ENCODE measurements around the gene UGT1A4.

UGT1A4 gene

DNA sequence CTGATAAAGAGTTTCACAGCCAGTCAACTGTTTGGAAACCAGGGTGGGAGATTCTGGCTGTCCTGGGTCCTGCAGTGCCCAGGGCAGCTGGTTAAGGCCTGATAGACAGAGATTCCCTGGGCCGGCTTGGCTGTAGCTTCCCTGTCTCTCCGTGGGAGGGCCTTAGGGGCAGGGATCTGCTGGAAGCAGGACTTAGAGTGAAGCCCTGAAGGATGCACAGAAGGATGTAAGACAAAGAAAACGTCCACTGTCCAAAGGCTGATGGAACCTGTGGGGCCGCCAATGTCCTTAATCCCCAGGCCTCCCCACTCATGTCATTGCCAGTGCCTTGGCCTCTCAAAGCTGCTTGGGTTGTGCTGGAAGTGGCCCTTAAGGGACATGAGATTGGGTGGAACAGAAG is 92.6 kb downstream of the UGT1A4 start:
- Histone ChIP-seq H3K36me3 (ENCODE audit: control insufficient read depth, low read length) (no peaks in the 10 kb centered on the region), H3K4me2 (ENCODE audit: low read length) (no peak overlapping the region), H3K4me1 (ENCODE audit: control insufficient read depth, low read length) (no peaks in the 10 kb centered on the region), H3K27ac (ENCODE audit: low read depth, low read length) (no peak overlapping the region), H3K4me3 (ENCODE audit: low read length) (no peak overlapping the region), H3K79me2 (ENCODE audit: control insufficient read depth, low read length) (no peaks in the 10 kb centered on the region), H3F3A (ENCODE audit: control insufficient read depth, insufficient read depth) (no peaks in the 10 kb centered on the region), H3K27me3 (ENCODE audit: control insufficient read depth, low read length) (peaks cover 10% of the 10 kb centered on the region), H3K9me2 (replicated peaks; ENCODE audit: control insufficient read depth, low read length) (no peaks in the 10 kb centered on the region), H3K9me3 (ENCODE audit: control insufficient read depth, insufficient read depth, low read length) (peaks cover 5% of the 10 kb centered on the region; the same call in 1 of the 2 replicates), H4K20me1 (ENCODE audit: control insufficient read depth, insufficient read depth, low read depth, low read length) (no peaks in the 10 kb centered on the region)
- TF ChIP-seq EZH2phosphoT487 (IDR thresholded peaks at IDR 0.05; ENCODE audit: borderline replicate concordance, low read length) = no peak
- TF ChIP-seq, protein P1, sequence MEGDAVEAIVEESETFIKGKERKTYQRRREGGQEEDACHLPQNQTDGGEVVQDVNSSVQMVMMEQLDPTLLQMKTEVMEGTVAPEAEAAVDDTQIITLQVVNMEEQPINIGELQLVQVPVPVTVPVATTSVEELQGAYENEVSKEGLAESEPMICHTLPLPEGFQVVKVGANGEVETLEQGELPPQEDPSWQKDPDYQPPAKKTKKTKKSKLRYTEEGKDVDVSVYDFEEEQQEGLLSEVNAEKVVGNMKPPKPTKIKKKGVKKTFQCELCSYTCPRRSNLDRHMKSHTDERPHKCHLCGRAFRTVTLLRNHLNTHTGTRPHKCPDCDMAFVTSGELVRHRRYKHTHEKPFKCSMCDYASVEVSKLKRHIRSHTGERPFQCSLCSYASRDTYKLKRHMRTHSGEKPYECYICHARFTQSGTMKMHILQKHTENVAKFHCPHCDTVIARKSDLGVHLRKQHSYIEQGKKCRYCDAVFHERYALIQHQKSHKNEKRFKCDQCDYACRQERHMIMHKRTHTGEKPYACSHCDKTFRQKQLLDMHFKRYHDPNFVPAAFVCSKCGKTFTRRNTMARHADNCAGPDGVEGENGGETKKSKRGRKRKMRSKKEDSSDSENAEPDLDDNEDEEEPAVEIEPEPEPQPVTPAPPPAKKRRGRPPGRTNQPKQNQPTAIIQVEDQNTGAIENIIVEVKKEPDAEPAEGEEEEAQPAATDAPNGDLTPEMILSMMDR (IDR thresholded peaks at IDR 0.05; ENCODE audit: low read depth, low read length, poor library complexity, severe bottlenecking) = no peak

DNA sequence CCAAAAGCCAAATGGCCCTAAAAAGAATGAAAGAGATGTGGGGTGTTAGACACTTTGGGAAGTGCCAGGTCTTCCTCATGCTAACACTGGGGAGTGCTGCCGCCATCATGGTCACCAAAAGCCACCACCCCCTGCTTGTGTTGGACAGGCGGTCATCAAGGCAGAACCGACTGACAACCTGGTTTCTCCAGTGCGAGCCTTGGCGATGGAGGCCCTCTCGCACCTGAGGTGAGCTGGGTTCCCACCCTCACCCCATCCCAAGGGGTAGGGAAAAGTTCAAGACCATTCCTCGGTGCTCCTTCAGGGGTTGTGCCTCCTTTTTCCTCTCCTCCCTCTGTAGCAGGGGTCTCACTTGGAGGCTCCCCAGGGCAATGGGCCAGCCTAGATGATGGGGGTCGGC is 93.2 kb downstream of the UGT1A4 start:
- Histone ChIP-seq H3K4me2 (ENCODE audit: low read length) (no peak overlapping the region), H3K9me2 (replicated peaks; ENCODE audit: control insufficient read depth, low read length) (no peaks in the 10 kb centered on the region), H3K27ac (ENCODE audit: low read depth, low read length) (no peak overlapping the region), H3K4me3 (ENCODE audit: low read length) (no peak overlapping the region), H3K36me3 (ENCODE audit: control insufficient read depth, low read length) (no peaks in the 10 kb centered on the region), H4K20me1 (ENCODE audit: control insufficient read depth, insufficient read depth, low read depth, low read length) (no peaks in the 10 kb centered on the region), H3K27me3 (ENCODE audit: control insufficient read depth, low read length) (peaks cover 10% of the 10 kb centered on the region), H3K4me1 (ENCODE audit: control insufficient read depth, low read length) (no peaks in the 10 kb centered on the region), H3K9me3 (ENCODE audit: control insufficient read depth, insufficient read depth, low read length) (peaks cover 5% of the 10 kb centered on the region; the same call in 1 of the 2 replicates), H3F3A (ENCODE audit: control insufficient read depth, insufficient read depth) (no peaks in the 10 kb centered on the region), H3K79me2 (ENCODE audit: control insufficient read depth, low read length) (no peaks in the 10 kb centered on the region)
- TF ChIP-seq, protein P1 (IDR thresholded peaks at IDR 0.05; ENCODE audit: low read depth, low read length, poor library complexity, severe bottlenecking) = no peak
- no peak for TF ChIP-seq EZH2phosphoT487 (IDR thresholded peaks at IDR 0.05; ENCODE audit: borderline replicate concordance, low read length)

DNA sequence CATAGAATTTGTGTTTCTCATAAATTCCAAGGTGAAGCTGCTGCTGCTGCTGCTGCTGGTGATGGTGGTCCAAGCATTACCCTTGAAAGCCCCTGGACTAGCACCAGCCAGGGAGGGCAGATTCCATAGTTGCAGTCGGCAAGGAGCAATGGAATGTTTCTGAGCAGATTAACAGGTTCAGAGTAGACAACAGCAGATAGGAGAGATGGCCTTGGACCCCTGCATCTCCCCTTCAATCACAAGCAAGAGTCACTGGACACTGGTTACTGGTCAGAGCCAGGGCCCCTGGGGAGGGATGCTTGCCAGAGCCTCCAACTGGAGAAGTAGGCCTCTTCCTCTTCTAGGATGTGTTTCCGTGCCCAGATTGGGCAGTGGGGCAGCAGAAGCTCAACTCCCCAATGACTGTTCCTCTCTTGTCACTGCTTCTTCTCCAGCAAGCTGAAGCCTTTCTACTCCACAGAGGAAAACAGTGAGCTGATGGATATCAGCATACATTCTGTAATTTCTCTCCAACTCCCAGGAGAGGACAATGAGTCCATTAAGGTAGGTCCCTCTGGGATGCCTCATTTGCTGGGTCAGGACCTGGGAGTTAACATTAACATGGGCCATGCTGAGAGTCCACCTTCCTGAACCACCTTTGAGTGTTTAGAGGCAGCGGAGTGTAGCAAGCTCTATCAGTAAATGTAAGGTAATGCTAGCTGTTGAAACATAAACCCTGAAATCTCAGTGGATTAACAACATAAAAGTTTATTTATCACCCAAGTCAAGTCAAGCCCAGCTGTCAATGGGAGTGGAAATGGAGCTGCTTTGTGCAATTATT is 94.9 kb downstream of the UGT1A4 start:
- H3K27me3 ChIP-seq (ENCODE audit: control insufficient read depth, low read length) = peaks cover 7% of the 10 kb centered on the region
- H4K20me1 ChIP-seq (ENCODE audit: control insufficient read depth, insufficient read depth, low read depth, low read length) = no peaks in the 10 kb centered on the region
- no peak for TF ChIP-seq EZH2phosphoT487 (IDR thresholded peaks at IDR 0.05; ENCODE audit: borderline replicate concordance, low read length)
- no peak overlapping the region for H3K4me3 ChIP-seq (ENCODE audit: low read length)
- no peaks in the 10 kb centered on the region for H3K4me1 ChIP-seq (ENCODE audit: control insufficient read depth, low read length)
- H3K9me3 ChIP-seq (ENCODE audit: control insufficient read depth, insufficient read depth, low read length) = peaks cover 5% of the 10 kb centered on the region; the same call in 1 of the 2 replicates
- H3K79me2 ChIP-seq (ENCODE audit: control insufficient read depth, low read length) = no peaks in the 10 kb centered on the region
- no peak overlapping the region for H3K27ac ChIP-seq (ENCODE audit: low read depth, low read length)
- H3F3A ChIP-seq (ENCODE audit: control insufficient read depth, insufficient read depth) = no peaks in the 10 kb centered on the region
- no peaks in the 10 kb centered on the region for H3K9me2 ChIP-seq (replicated peaks; ENCODE audit: control insufficient read depth, low read length)
- no peak overlapping the region for H3K4me2 ChIP-seq (ENCODE audit: low read length)
- no peaks in the 10 kb centered on the region for H3K36me3 ChIP-seq (ENCODE audit: control insufficient read depth, low read length)
